GM12878 (cell line): ENCODE measurements around the gene NOS2.

ENCODE experiments used
- CTCF ChIP-seq, 3 experiments: IDR thresholded peaks in 2 of 3; conservative IDR thresholded peaks in 1 of 3; 2 replicates each; pipeline ENCODE4 v1.5.1; 2011; ENCODE audit warnings: low read depth in 3 of 3, low read length in 3 of 3, mild to moderate bottlenecking in 3 of 3, control low read depth in 2 of 3, moderate library complexity in 2 of 3, inconsistent platforms in 1 of 3, mixed read lengths in 1 of 3; ENCODE audit not compliant: control insufficient read depth in 2 of 3, insufficient read depth in 1 of 3; ENCODE audit errors: extremely low read depth in 1 of 3
- EGR1 ChIP-seq, 2 experiments: IDR thresholded peaks; 1 replicate in 1 of 2; 2 replicates in 1 of 2; pipeline ENCODE4 v1.6.1; 2011 to 2012; ENCODE audit warnings: low read depth in 2 of 2, low read length in 2 of 2, borderline replicate concordance in 1 of 2, mild to moderate bottlenecking in 1 of 2, moderate library complexity in 1 of 2
- EZH2 ChIP-seq: IDR thresholded peaks from 2 replicates; pipeline ENCODE4 v1.6.1; 2012; ENCODE audit warnings: low read depth, mild to moderate bottlenecking, control low read depth, inconsistent platforms, low read length, borderline replicate concordance; ENCODE audit not compliant: control insufficient read depth
- MLLT1 ChIP-seq: fragments of 450-650 bp; IDR thresholded peaks from 2 replicates; pipeline ENCODE4 v1.6.1; 2016; ENCODE audit warnings: mild to moderate bottlenecking
- MYC ChIP-seq: IDR thresholded peaks from 2 replicates; pipeline ENCODE4 v1.6.1; 2011; ENCODE audit warnings: mild to moderate bottlenecking, low read length, moderate library complexity, inconsistent platforms; ENCODE audit not compliant: insufficient read depth, insufficient replicate concordance, insufficient read length, severe bottlenecking
- NFIC ChIP-seq: IDR thresholded peaks from 2 replicates; pipeline ENCODE4 v1.6.1; 2012; ENCODE audit warnings: low read depth, mild to moderate bottlenecking, inconsistent platforms, low read length, moderate library complexity
- TARDBP ChIP-seq: IDR thresholded peaks from 2 replicates; pipeline ENCODE4 v1.6.1; 2016; ENCODE audit warnings: borderline replicate concordance
- USF2 ChIP-seq: IDR thresholded peaks from 2 replicates; pipeline ENCODE4 v1.6.1; 2011; ENCODE audit warnings: low read depth, low read length, improper control_type of control experiment, borderline replicate concordance
- ZBED1 ChIP-seq: IDR thresholded peaks from 2 replicates; pipeline ENCODE4 v1.6.1; 2016; ENCODE audit warnings: borderline replicate concordance
- ZBTB40 ChIP-seq: fragments of 450-650 bp; IDR thresholded peaks from 2 replicates; pipeline ENCODE4 v1.6.1; 2016; ENCODE audit warnings: mild to moderate bottlenecking, moderate library complexity, borderline replicate concordance

GRCh38 chr17:27800522-27800921 is at the start of gene NOS2:
- TF ChIP-seq TARDBP (no peak), CTCF (IDR thresholded peaks at IDR 0.05 in 2 of 3, conservative IDR thresholded peaks at IDR 0.05 in 1 of 3; ENCODE audit: control insufficient read depth in 2 of 3, extremely low read depth in 1 of 3, insufficient read depth in 1 of 3, low read depth in 3 of 3, low read length in 3 of 3) (no peak), EGR1 (IDR thresholded peaks at IDR 0.05; ENCODE audit: borderline replicate concordance in 1 of 2, low read depth in 2 of 2, low read length in 2 of 2) (no peak), USF2 (no peak), EZH2 (no peak), ZBED1 (no peak), MYC (no peak), MLLT1 (no peak), ZBTB40 (no peak), NFIC (no peak)
